Adrenal gland (tissue), 12 donors: ENCODE results near the gene HBD. TPM values are rescaled to one million over a fixed set of nuclear protein-coding genes. Genes with fewer than 3 reads are reported as not detected.

Experiments used
- DNase-seq, 7 donors: peaks; one replicate each; pipeline ENCODE4 v3.0.0-alpha.2; 2019 to 2020
- H3K27ac ChIP-seq, 5 donors: fragments of 200-600 bp; sonication (generic) in 4 of 5; 1 replicate in 3 of 5; 2 replicates in 2 of 5; pipeline versions ENCODE4 v1.5.1 to v1.8.0; 2016 to 2020; ENCODE audit warnings: mild to moderate bottlenecking in 1 of 5
- H3K27me3 ChIP-seq: fragments of 200-600 bp; 2 replicates; pipeline ENCODE4 v1.8.0; 2021
- H3K36me3 ChIP-seq, 2 donors: fragments of 200-600 bp; replicated peaks in 1 of 2; 1 replicate in 1 of 2; 2 replicates in 1 of 2; pipeline versions ENCODE4 v1.5.1 to v1.8.0; 2018 to 2022
- H3K4me1 ChIP-seq, 2 donors: fragments of 200-600 bp; replicated peaks in 1 of 2; 1 replicate in 1 of 2; 2 replicates in 1 of 2; pipeline versions ENCODE4 v1.5.1 to v1.8.0; 2018 to 2021
- H3K4me3 ChIP-seq, 4 donors: fragments of 200-600 bp; sonication (generic) in 3 of 4; one replicate each; pipeline ENCODE4 v1.5.1; 2016 to 2018
- H3K9me3 ChIP-seq, 3 donors: fragments of 200-600 bp; sonication (generic) in 1 of 3; replicated peaks in 1 of 3; 1 replicate in 2 of 3; 2 replicates in 1 of 3; pipeline versions ENCODE4 v1.5.1 to v1.8.0; 2016 to 2021
- CTCF ChIP-seq, 6 experiments: fragments of 450-650 bp in 4 of 6; fragments of 200-600 bp in 2 of 6; sonication (generic) in 1 of 6; IDR thresholded peaks; 1 replicate in 5 of 6; 2 replicates in 1 of 6; pipeline versions ENCODE4 v1.5.1 to v1.8.0; 2016 to 2021; ENCODE audit warnings: antibody characterized with exemption in 6 of 6, mild to moderate bottlenecking in 2 of 6, moderate library complexity in 1 of 6
- POLR2A ChIP-seq, 2 donors: fragments of 450-650 bp; IDR thresholded peaks; one replicate each; pipeline ENCODE4 v1.6.1; 2017; ENCODE audit warnings: antibody characterized with exemption in 2 of 2, mild to moderate bottlenecking in 2 of 2, moderate library complexity in 1 of 2
- WGBS, 4 donors: extraction: QIAGEN DNeasy Blood & Tissue Kit in 2 of 4; methylation state at CpG; one replicate each; pipeline versions ENCODE4 v1.1.5 to v1.1.7; 2013 to 2017; 5-methylcytosine and 5-hydroxymethylcytosine counted together
- intact Hi-C, 2 donors: fragments of 100-400 bp; cut with DNase I; formaldehyde crosslinking; loops; one replicate each; pipeline versions ENCODE4 v1.14.1 to v1.15.0; 2022 to 2023
- polyA plus RNA-seq, 3 donors: library from polyadenylated mRNA; stranded (reverse); fragments of 200-250 nt in 2 of 3; fragments of 350-450 nt in 1 of 3; fragmentation: Illumina TruSeq in 1 of 3; extraction: RNeasy Lipid Tissue Mini Kit (QIAGEN cat#74804) in 1 of 3; gene quantifications; one replicate each; pipeline ENCODE4 v1.2.3, GENCODE V29; 2013 to 2014
- total RNA-seq, 9 donors: library from RNA; depleted of rRNA in 4 of 9; stranded (reverse); fragments of >200 nt in 4 of 9; fragments of 120-200 nt in 1 of 9; fragmentation: NEBNext Ultra II Directional in 1 of 9; extraction: Animal tissue kit (Norgen Biotek cat#: 25700) in 1 of 9; gene quantifications; one replicate each; pipeline versions ENCODE4 v1.1.0 to v1.2.4, GENCODE V29; 2013 to 2023
- donor health status: healthy with polysubstance abuse.
- donor health status: Bipolar disorder and iron deficiency.
- donor health status: DM: yes; HTN: yes; CAD: no.
- donor health status: DM: no; HTN: no; CAD: no.
- donor health status: DM: no; HTN: no; CAD: no.
- donor health status: DM: yes; HTN: yes; CAD: no.

The HBD gene
- total and polyA plus RNA-seq, 12 donors: 0.53 to 2.1 (median 0.83) TPM; not detected in 9

- intact Hi-C loops: no loop called here
- no peak for DNase-seq
- Histone ChIP-seq H3K36me3 (no peaks in the 10 kb centered on the region), H3K4me1 (no peaks in the 10 kb centered on the region), H3K27ac (no peak overlapping the region), H3K4me3 (no peak overlapping the region), H3K9me3 (no peaks in the 10 kb centered on the region), H3K27me3 (no peaks in the 10 kb centered on the region)
- WGBS, 4 donors: 68 to 75% (median 73%) methylated on average over 3 of the region's 3 CpGs
- TF ChIP-seq CTCF (IDR thresholded peaks at IDR 0.05): no peak
Measured at GRCh38 chr11:5247472-5248192, 13.3 kb upstream of the HBD start.

- no peaks in the 10 kb centered on the region for H3K9me3 ChIP-seq
- no peaks in the 10 kb centered on the region for H3K36me3 ChIP-seq
- intact Hi-C loops: no loop called here
- WGBS, 4 donors: 61 to 66% (median 62%) methylated on average over 6 of the region's 6 CpGs
- H3K27ac ChIP-seq: no peak overlapping the region
- H3K4me3 ChIP-seq: no peak overlapping the region
- no peaks in the 10 kb centered on the region for H3K4me1 ChIP-seq
- DNase-seq: no peak
- TF ChIP-seq POLR2A (IDR thresholded peaks at IDR 0.05): no peak
- no peak for TF ChIP-seq CTCF (IDR thresholded peaks at IDR 0.05)
- H3K27me3 ChIP-seq: no peaks in the 10 kb centered on the region
Measured at GRCh38 chr11:5246772-5247471, 12.6 kb upstream of the HBD start.

- no peak for DNase-seq
- no peaks in the 10 kb centered on the region for H3K4me1 ChIP-seq
- WGBS, 4 donors: 69 to 76% (median 71%) methylated on average over 2 of the region's 2 CpGs
- H3K36me3 ChIP-seq: no peaks in the 10 kb centered on the region
- H3K27me3 ChIP-seq: no peaks in the 10 kb centered on the region
- no peaks in the 10 kb centered on the region for H3K9me3 ChIP-seq
- intact Hi-C loops: no loop called here
- no peak overlapping the region for H3K4me3 ChIP-seq
- H3K27ac ChIP-seq: no peak overlapping the region
- TF ChIP-seq CTCF (IDR thresholded peaks at IDR 0.05): no peak
- TF ChIP-seq POLR2A (IDR thresholded peaks at IDR 0.05): no peak
Measured at GRCh38 chr11:5245155-5245554, 10.9 kb upstream of the HBD start.

GRCh38 chr11:5243816-5244180 is 9.5 kb upstream of the HBD start:
- no peak overlapping the region for H3K4me3 ChIP-seq
- H3K9me3 ChIP-seq: no peaks in the 10 kb centered on the region
- WGBS, 4 donors: 65 to 76% (median 70%) methylated on average over 4 of the region's 4 CpGs
- H3K27me3 ChIP-seq: no peaks in the 10 kb centered on the region
- no peaks in the 10 kb centered on the region for H3K36me3 ChIP-seq
- no peak for DNase-seq
- intact Hi-C loops: no loop called here
- TF ChIP-seq POLR2A (IDR thresholded peaks at IDR 0.05): no peak
- TF ChIP-seq CTCF (IDR thresholded peaks at IDR 0.05): no peak
- no peaks in the 10 kb centered on the region for H3K4me1 ChIP-seq
- no peak overlapping the region for H3K27ac ChIP-seq
